ENCODE measurements around the gene MUC13.

The MUC13 gene

DNA sequence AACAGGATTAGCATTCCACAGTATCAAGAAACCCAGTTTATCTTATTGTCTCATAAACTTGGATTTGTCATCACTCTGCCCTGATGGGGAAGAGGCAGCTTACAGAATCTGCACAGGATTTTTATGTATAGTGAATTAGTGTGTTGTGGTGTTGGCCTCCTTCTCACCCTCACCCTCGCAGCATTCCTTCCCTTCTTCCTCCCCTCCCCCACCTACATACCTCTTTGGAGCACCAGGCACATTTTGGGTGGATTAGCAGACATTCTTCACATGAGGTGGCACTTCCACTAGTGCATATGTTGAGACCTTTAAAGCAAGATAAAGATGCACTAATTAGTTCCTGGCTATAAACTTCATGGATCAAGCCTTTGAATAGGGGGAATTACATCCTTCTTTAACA, 61.3 kb downstream of the MUC13 start:
- TF ChIP-seq, protein P1, sequence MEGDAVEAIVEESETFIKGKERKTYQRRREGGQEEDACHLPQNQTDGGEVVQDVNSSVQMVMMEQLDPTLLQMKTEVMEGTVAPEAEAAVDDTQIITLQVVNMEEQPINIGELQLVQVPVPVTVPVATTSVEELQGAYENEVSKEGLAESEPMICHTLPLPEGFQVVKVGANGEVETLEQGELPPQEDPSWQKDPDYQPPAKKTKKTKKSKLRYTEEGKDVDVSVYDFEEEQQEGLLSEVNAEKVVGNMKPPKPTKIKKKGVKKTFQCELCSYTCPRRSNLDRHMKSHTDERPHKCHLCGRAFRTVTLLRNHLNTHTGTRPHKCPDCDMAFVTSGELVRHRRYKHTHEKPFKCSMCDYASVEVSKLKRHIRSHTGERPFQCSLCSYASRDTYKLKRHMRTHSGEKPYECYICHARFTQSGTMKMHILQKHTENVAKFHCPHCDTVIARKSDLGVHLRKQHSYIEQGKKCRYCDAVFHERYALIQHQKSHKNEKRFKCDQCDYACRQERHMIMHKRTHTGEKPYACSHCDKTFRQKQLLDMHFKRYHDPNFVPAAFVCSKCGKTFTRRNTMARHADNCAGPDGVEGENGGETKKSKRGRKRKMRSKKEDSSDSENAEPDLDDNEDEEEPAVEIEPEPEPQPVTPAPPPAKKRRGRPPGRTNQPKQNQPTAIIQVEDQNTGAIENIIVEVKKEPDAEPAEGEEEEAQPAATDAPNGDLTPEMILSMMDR (IDR thresholded peaks at IDR 0.05; ENCODE audit: low read depth, low read length), result no peak

GRCh38 chr3:124867511-124867910, 67.0 kb downstream of the MUC13 start:
- TF ChIP-seq, protein P1 (IDR thresholded peaks at IDR 0.05; ENCODE audit: low read depth, low read length), result no peak
- no peak overlapping the region for H3K4me3 ChIP-seq (ENCODE audit: low read depth, low read length)

More for the DNA sequence above, 61.3 kb downstream of the MUC13 start:
- H3K4me3 ChIP-seq (ENCODE audit: low read depth, low read length), result no peak overlapping the region

- no peak overlapping the region for H3K4me3 ChIP-seq (ENCODE audit: low read depth, low read length)
- TF ChIP-seq, protein P1 (IDR thresholded peaks at IDR 0.05; ENCODE audit: low read depth, low read length), result no peak
Measured at GRCh38 chr3:124862006-124862405, 72.5 kb downstream of the MUC13 start.

- no peak overlapping the region for H3K4me3 ChIP-seq (ENCODE audit: low read depth, low read length)
- TF ChIP-seq, protein P1 (IDR thresholded peaks at IDR 0.05; ENCODE audit: low read depth, low read length), result no peak
Measured at GRCh38 chr3:124861041-124861440, 73.5 kb downstream of the MUC13 start.

DNA sequence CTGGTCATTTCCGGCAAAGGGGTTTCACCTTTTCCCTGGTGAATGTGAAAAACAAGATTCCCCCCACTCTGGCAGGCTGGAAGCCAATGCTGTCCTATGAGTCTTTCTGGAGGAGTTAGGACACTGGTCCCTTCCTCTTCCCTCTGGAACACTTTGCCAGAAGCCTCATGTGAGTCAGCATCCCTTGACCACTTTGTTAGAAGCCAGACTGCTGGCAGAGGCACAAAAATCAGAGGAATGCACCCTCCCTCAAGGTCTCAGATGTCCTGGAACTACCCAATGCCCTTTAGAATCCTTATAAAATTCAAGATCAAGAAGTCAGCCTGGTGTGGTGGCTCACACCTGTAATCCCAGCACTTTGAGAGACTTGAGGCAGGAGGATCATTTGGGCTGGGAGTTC, 74.0 kb downstream of the MUC13 start:
- TF ChIP-seq, protein P1 (IDR thresholded peaks at IDR 0.05; ENCODE audit: low read depth, low read length), result no peak
- no peak overlapping the region for H3K4me3 ChIP-seq (ENCODE audit: low read depth, low read length)

DNA sequence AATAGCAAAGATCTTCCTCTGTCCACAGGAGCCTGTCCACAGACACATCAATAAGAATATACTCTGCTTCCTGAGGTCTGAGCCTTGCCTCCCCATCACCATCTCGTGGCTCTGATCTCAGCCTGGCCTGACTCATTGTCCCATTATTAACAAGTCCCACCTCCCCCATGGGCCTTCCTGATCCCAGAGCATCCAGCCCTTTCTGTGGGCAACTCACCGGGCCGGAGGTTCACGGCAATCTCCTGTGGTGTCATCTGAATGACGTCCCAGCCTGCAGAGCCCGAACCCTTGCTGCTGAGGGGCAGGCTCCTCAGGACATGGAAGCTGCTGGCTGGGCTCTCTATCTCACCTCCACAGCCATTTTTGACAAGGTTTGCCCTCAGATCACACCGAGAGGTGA, 75.5 kb downstream of the MUC13 start:
- no peak overlapping the region for H3K4me3 ChIP-seq (ENCODE audit: low read depth, low read length)
- TF ChIP-seq, protein P1 (IDR thresholded peaks at IDR 0.05; ENCODE audit: low read depth, low read length), result no peak

DNA sequence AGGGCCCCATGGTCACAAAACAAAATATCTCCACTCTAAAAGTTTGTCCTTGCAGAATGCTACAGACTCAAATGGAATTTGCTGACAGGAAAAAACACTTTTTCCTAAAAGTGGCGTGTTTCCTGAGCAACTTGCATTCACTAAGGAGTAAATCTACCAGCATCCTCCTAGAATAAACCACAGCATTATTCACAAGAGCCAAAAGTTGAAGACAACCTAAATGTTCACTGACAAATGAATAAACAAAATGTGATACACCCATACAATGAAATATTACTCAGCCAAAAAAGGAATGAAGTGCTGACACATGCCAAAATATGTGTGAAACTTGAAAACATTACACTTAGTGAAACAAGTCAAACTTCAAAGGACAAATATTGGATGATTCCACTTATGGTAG, 76.3 kb downstream of the MUC13 start:
- TF ChIP-seq, protein P1 (IDR thresholded peaks at IDR 0.05; ENCODE audit: low read depth, low read length), result no peak
- H3K4me3 ChIP-seq (ENCODE audit: low read depth, low read length), result no peak overlapping the region

Data from WI38 (cell line).